Endothelial cell of umbilical vein (primary cell): ENCODE results near the gene KCNQ2. TPM values are rescaled to one million over a fixed set of nuclear protein-coding genes. Genes with fewer than 3 reads are reported as not detected.

ENCODE experiments used
- BruUV-seq: library from RNA; stranded (reverse); fragments of 400-500 nt; replicated peaks from 2 replicates; lab custom pipeline; 2021; lab: Mats Ljungman, UMichigan
- CTCF ChIA-PET: fragments of 300-600, 350-600 bp; sonication (Branson Sonifier 250); formaldehyde crosslinking; loops from one replicate; lab custom pipeline; 2021; ENCODE audit warnings: antibody characterized with exemption, inconsistent platforms; lab: Charles Lee
- POLR2A ChIA-PET: fragments of 300-600, 350-600 bp; sonication (Branson Sonifier 250); formaldehyde crosslinking; loops from one replicate; lab custom pipeline; 2021; ENCODE audit warnings: antibody characterized with exemption, inconsistent platforms; lab: Charles Lee
- DNase-seq: peaks from one replicate; pipeline ENCODE4 v3.0.0-alpha.2; 2011; ENCODE audit warnings: low read depth, low spot score
- FAIRE-seq: peaks from 2 replicates; lab custom pipeline; 2011; peaks lifted over from hg19 to GRCh38; lab: Jason Lieb, UNC
- H2AFZ ChIP-seq: 2 replicates; pipeline ENCODE4 v1.6.0; 2012; ENCODE audit warnings: low read depth, low read length, control low read depth, inconsistent platforms
- H3K27ac ChIP-seq: 2 replicates; pipeline ENCODE4 v1.5.1; 2011; ENCODE audit warnings: low read depth, mild to moderate bottlenecking, control low read depth, low read length, moderate library complexity; ENCODE audit not compliant: insufficient read depth
- H3K27me3 ChIP-seq, 2 experiments: 2 replicates each; pipeline versions ENCODE4 v1.6.0 to v1.6.1; 2011; ENCODE audit warnings: low read length in 2 of 2, mixed read lengths in 1 of 2; ENCODE audit not compliant: control insufficient read depth in 2 of 2, insufficient read depth in 2 of 2
- H3K36me3 ChIP-seq, 2 experiments: 2 replicates in 1 of 2; 3 replicates in 1 of 2; pipeline ENCODE4 v1.5.1; 2011; ENCODE audit warnings: low read length in 2 of 2, mild to moderate bottlenecking in 1 of 2, moderate library complexity in 1 of 2; ENCODE audit not compliant: control insufficient read depth in 2 of 2, insufficient read depth in 2 of 2; ENCODE audit errors: extremely low read depth in 1 of 2
- H3K4me1 ChIP-seq: 3 replicates; pipeline ENCODE4 v1.5.1; 2011; ENCODE audit warnings: mild to moderate bottlenecking, low read length; ENCODE audit not compliant: control insufficient read depth, insufficient read depth; ENCODE audit errors: extremely low read depth
- H3K4me2 ChIP-seq: 2 replicates; pipeline ENCODE4 v1.6.1; 2011; ENCODE audit warnings: low read length, control low read depth, mixed read lengths; ENCODE audit not compliant: insufficient read depth
- H3K4me3 ChIP-seq, 3 experiments: fragments of 200-600 bp in 1 of 3; sonication (generic), shearing (Covaris generic) in 1 of 3; replicated peaks in 1 of 3; 2 replicates each; pipeline ENCODE4 v1.5.1; 2011 to 2016; ENCODE audit warnings: control low read depth in 3 of 3, low read length in 3 of 3, mild to moderate bottlenecking in 2 of 3, inconsistent platforms in 1 of 3, low read depth in 1 of 3, moderate library complexity in 1 of 3; ENCODE audit not compliant: insufficient read depth in 1 of 3
- H3K79me2 ChIP-seq: 2 replicates; pipeline ENCODE4 v1.6.0; 2012; ENCODE audit warnings: low read length, inconsistent platforms; ENCODE audit not compliant: control insufficient read depth, insufficient read depth
- H3K9ac ChIP-seq: replicated peaks from 2 replicates; pipeline ENCODE3; 2011; ENCODE audit warnings: low read length, control low read depth; ENCODE audit not compliant: insufficient read depth; ENCODE audit errors: extremely low read depth
- H3K9me1 ChIP-seq: replicated peaks from 3 replicates; pipeline ENCODE4 v1.6.0; 2011; ENCODE audit warnings: mild to moderate bottlenecking, low read length; ENCODE audit not compliant: control insufficient read depth, insufficient read depth; ENCODE audit errors: extremely low read depth
- H3K9me3 ChIP-seq: replicated peaks from 2 replicates; pipeline ENCODE4 v1.5.1; 2012; ENCODE audit warnings: low read length, inconsistent platforms; ENCODE audit not compliant: control insufficient read depth, insufficient read depth
- H4K20me1 ChIP-seq: replicated peaks from 2 replicates; pipeline ENCODE3; 2011; ENCODE audit warnings: mild to moderate bottlenecking, low read length; ENCODE audit not compliant: control insufficient read depth, insufficient read depth; ENCODE audit errors: extremely low read depth
- CTCF ChIP-seq, 2 donors: IDR thresholded peaks; 1 replicate in 1 of 2; 2 replicates in 1 of 2; pipeline ENCODE4 v1.5.1; 2011; ENCODE audit warnings: low read length in 2 of 2, mild to moderate bottlenecking in 2 of 2, moderate library complexity in 2 of 2, control low read depth in 1 of 2, inconsistent platforms in 1 of 2, low read depth in 1 of 2; ENCODE audit not compliant: insufficient read depth in 1 of 2; ENCODE audit errors: extremely low read depth in 1 of 2
- EZH2 ChIP-seq: IDR thresholded peaks from 2 replicates; pipeline ENCODE4 v1.6.1; 2012; ENCODE audit warnings: borderline replicate concordance, low read depth, mild to moderate bottlenecking, moderate library complexity, low read length, inconsistent platforms; ENCODE audit not compliant: severe bottlenecking
- FOS ChIP-seq: IDR thresholded peaks from 2 replicates; pipeline ENCODE4 v1.6.1; 2011; ENCODE audit warnings: mild to moderate bottlenecking, low read length, moderate library complexity, borderline replicate concordance; ENCODE audit not compliant: insufficient read depth
- GATA2 ChIP-seq: IDR thresholded peaks from 2 replicates; pipeline ENCODE4 v1.7.0; 2011; ENCODE audit warnings: low read depth, mild to moderate bottlenecking, moderate library complexity, mixed read lengths, low read length; ENCODE audit not compliant: insufficient read length, insufficient read depth
- JUN ChIP-seq: IDR thresholded peaks from 2 replicates; pipeline ENCODE4 v1.6.1; 2011; ENCODE audit warnings: borderline replicate concordance, low read depth; ENCODE audit not compliant: insufficient read length, insufficient read depth
- MAX ChIP-seq: IDR thresholded peaks from 2 replicates; pipeline ENCODE4 v1.6.1; 2011; ENCODE audit not compliant: insufficient read depth, insufficient read length
- MYC ChIP-seq: IDR thresholded peaks from one replicate; pipeline ENCODE4 v1.6.1; 2011; ENCODE audit warnings: mild to moderate bottlenecking, low read depth, low read length
- POLR2A ChIP-seq: IDR thresholded peaks from 2 replicates; pipeline ENCODE4 v1.6.1; 2012; ENCODE audit warnings: low read depth, mild to moderate bottlenecking, control low read depth, low read length
- POLR2AphosphoS5 ChIP-seq: IDR thresholded peaks from 2 replicates; pipeline ENCODE4 v1.6.1; 2012; ENCODE audit warnings: low read depth, mild to moderate bottlenecking, control low read depth, low read length, moderate library complexity; ENCODE audit not compliant: insufficient read depth
- dilution Hi-C: fragments of 300-500 bp; cut with MboI; formaldehyde crosslinking; loops from one replicate; pipeline ENCODE4 v1.15.0; 2019; ENCODE audit warnings: low sequenced_read_pairs; ENCODE audit not compliant: extremely low pct_ligation_motif_present
- intact Hi-C: fragments of 100-400 bp; cut with micrococcal nuclease; formaldehyde crosslinking; loops from one replicate; pipeline ENCODE4 v1.10.0; 2022
- polyA plus RNA-seq, 4 experiments: library from polyadenylated mRNA; depleted of rRNA in 3 of 4; stranded (reverse) in 3 of 4; unstranded in 1 of 4; fragments of >200 nt; gene quantifications; 2 replicates each; pipeline versions ENCODE4 v1.2.1 to v1.2.3, GENCODE V29; 2011 to 2012; ENCODE audit warnings: missing spikeins in 1 of 4
- total RNA-seq: library from RNA; stranded (reverse); gene quantifications from 2 replicates; pipeline ENCODE4 v1.2.3, GENCODE V29; 2021

The KCNQ2 gene
- total and polyA plus RNA-seq, 2 donors (not counting 3 experiments of a cell fraction or from before 2014, with no cell fraction given): not detected

- Histone ChIP-seq H3K79me2 (no peaks in the 10 kb centered on the region), H2AFZ (no peak overlapping the region), H3K9ac (no peak overlapping the region), H3K9me1 (no peaks in the 10 kb centered on the region), H3K4me2 (no peak overlapping the region), H4K20me1 (no peaks in the 10 kb centered on the region), H3K4me3 (no peak overlapping the region), H3K9me3 (no peaks in the 10 kb centered on the region), H3K36me3 (no peaks in the 10 kb centered on the region), H3K27me3 (no peaks in the 10 kb centered on the region), H3K27ac (no peak overlapping the region), H3K4me1 (no peaks in the 10 kb centered on the region)
- dilution Hi-C loops: no loop called here
- ChIA-PET POLR2A (no interaction called here), CTCF (interaction anchor here (0.6 to 1.3 kb wide), 7 partner anchors 11 to 533 kb away, joined by 3 to 4 read pairs (median 3); no protein-coding TSS in a partner anchor)
- TF ChIP-seq JUN (no peak), EZH2 (no peak), GATA2 (no peak), MYC (no peak)
- intact Hi-C loops: no loop called here
- DNase-seq (no peak), FAIRE-seq (no peak)
- no TSS peak for BruUV-seq
These were observed 31.0 kb downstream of the KCNQ2 start for GRCh38 chr20:63441136-63442099.

DNA sequence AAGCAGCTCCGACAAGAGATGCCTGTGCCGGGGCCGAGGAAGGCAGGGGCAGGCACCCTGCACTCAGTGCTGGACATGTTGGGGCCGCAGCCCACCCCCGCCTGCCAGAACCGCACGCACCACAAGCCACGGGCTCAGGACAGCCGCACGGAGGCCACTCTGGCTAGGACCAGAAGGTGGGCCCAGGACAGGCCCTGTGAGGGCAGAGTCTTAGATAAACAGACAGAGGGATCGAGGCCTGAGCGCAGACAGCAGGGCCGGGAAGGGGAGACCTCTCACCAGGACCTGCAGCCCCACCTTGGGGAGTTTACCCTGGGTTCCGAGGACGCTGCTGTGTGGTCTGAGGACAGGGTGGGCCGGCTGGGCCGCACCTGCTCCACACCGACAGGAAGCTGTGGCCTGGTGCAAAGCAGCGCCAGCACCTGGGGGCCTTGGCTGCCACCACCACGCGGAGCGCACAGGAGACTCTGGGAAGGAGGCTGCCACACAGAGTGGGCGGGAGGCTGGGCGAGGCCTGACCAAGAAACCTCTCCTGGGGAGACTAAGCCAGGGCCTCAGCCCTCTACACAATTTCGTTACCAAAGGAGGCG, 32.0 kb downstream of the KCNQ2 start:
- FAIRE-seq: no peak
- intact Hi-C loops: no loop called here

More for the DNA sequence above, 32.0 kb downstream of the KCNQ2 start:
- Histone ChIP-seq H3K4me3 (no peak overlapping the region), H3K79me2 (no peaks in the 10 kb centered on the region), H3K9me1 (no peaks in the 10 kb centered on the region), H3K9ac (no peak overlapping the region), H3K27ac (no peak overlapping the region), H3K4me2 (no peak overlapping the region), H3K9me3 (no peaks in the 10 kb centered on the region), H3K36me3 (no peaks in the 10 kb centered on the region), H4K20me1 (no peaks in the 10 kb centered on the region), H3K27me3 (no peaks in the 10 kb centered on the region), H3K4me1 (no peaks in the 10 kb centered on the region), H2AFZ (no peak overlapping the region)
- no TSS peak for BruUV-seq
- POLR2A ChIA-PET: no interaction called here
- no peak for TF ChIP-seq POLR2A
- TF ChIP-seq JUN: no peak
- TF ChIP-seq POLR2AphosphoS5: no peak
- TF ChIP-seq FOS: no peak
- TF ChIP-seq EZH2: no peak
- TF ChIP-seq MAX: no peak
- no peak for TF ChIP-seq GATA2
- no peak for TF ChIP-seq CTCF (IDR thresholded peaks at IDR 0.05; ENCODE audit: extremely low read depth in 1 of 2, insufficient read depth in 1 of 2, low read depth in 1 of 2, low read length in 2 of 2)
- TF ChIP-seq MYC: no peak
- CTCF ChIA-PET: interaction anchor here (1.1 kb wide), 1 partner anchor 217 kb away, joined by 3 read pairs; no protein-coding TSS in a partner anchor
- DNase-seq: no peak
- dilution Hi-C loops: no loop called here
